ENCODE measurements around the gene THBS3. TPM values are rescaled to one million over a fixed set of nuclear protein-coding genes. Genes with fewer than 3 reads are reported as not detected.
A peak's percentile ranks its signal among the peaks of the same experiment; 100 is the strongest.

Gene THBS3
- total and polyA plus RNA-seq, 9 of the 15 experiments (the other 6 are each of a cell fraction or from before 2014, with no cell fraction given), result 0.59 to 8.3 (median 3.2) TPM

GRCh38 chr1:155226910-155227260 is 19.2 kb upstream of the THBS3 start (continued):
- TF ChIP-seq ZBTB40 (IDR thresholded peaks at IDR 0.05) (peak; percentile 64), ZBTB40 (CRISPR knock-in tag; IDR thresholded peaks at IDR 0.05) (no peak), CC2D1A (IDR thresholded peaks at IDR 0.05) (no peak), NEUROD1 (IDR thresholded peaks at IDR 0.05; ENCODE audit: borderline replicate concordance, low read depth, low read length, partially characterized antibody) (no peak), MCM3 (IDR thresholded peaks at IDR 0.05) (no peak), CBFA2T2 (conservative IDR thresholded peaks at IDR 0.05) (no peak), ELK1 (CRISPR knock-in tag; IDR thresholded peaks at IDR 0.05) (no peak), ZBTB11 (CRISPR knock-in tag; IDR thresholded peaks at IDR 0.05) (no peak), NR2C2 (CRISPR knock-in tag; IDR thresholded peaks at IDR 0.05) (no peak), NR2C2 (tag; IDR thresholded peaks at IDR 0.05) (no peak; the same call in 1 of the 2 replicates)
- TF ChIP-seq, protein P1, sequence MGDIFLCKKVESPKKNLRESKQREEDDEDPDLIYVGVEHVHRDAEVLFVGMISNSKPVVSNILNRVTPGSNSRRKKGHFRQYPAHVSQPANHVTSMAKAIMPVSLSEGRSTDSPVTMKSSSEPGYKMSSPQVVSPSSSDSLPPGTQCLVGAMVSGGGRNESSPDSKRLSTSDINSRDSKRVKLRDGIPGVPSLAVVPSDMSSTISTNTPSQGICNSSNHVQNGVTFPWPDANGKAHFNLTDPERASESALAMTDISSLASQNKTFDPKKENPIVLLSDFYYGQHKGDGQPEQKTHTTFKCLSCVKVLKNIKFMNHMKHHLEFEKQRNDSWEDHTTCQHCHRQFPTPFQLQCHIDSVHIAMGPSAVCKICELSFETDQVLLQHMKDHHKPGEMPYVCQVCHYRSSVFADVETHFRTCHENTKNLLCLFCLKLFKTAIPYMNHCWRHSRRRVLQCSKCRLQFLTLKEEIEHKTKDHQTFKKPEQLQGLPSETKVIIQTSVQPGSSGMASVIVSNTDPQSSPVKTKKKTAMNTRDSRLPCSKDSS (IDR thresholded peaks at IDR 0.05; ENCODE audit: low read depth, partially characterized antibody), result no peak
